Jurkat, Clone E6-1 (cell line): Measurements from ENCODE around the gene LDB1.

Experiments used
- DNase-seq: peaks from one replicate; pipeline ENCODE4 v3.0.0-alpha.2; 2011; ENCODE audit warnings: low read depth, low spot score
- H3K4me3 ChIP-seq: 2 replicates; pipeline ENCODE4 v1.5.1; 2011; ENCODE audit warnings: mild to moderate bottlenecking, low read length, control low read depth, moderate library complexity

Gene LDB1

DNA sequence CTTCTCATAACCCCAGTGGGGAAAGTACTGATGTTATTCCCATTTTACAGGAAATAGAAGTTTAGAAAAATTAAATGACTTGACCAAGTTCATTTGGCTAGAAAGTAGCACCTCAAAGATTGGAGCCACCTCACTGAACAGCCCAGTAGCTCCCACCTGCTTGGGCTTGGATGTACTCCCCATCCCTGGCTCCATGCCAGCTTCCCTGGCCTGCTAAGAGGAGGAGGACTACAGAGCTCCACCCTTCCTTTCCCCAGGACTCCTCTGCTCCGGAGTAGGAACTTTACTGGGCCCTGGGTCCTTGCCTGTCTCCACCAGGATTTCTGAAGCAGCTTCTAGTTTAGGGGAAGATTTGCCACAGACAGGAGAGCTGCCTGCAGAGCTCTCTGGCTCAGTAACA is 52.0 kb downstream of the LDB1 start:
- no peak for DNase-seq
- H3K4me3 ChIP-seq, result no peak overlapping the region

GRCh38 chr10:102067091-102067916 is 52.9 kb downstream of the LDB1 start:
- no peak for DNase-seq
- H3K4me3 ChIP-seq, result no peak overlapping the region

- H3K4me3 ChIP-seq, result peak overlapping the region; percentile 67
- DNase-seq, result no peak
Observed at GRCh38 chr10:102066399-102067088, 53.6 kb downstream of the LDB1 start.

GRCh38 chr10:102065561-102066398 is 54.4 kb downstream of the LDB1 start:
- no peak for DNase-seq
- peak overlapping the region; percentile 67 for H3K4me3 ChIP-seq

- H3K4me3 ChIP-seq, result peak within 1 kb of the TSS; percentile 67
- DNase-seq, result peak; percentile 71
Observed at GRCh38 chr10:102064868-102065560, 55.2 kb downstream of the LDB1 start, which contains the start of gene HPS6. HPS6 (plus strand) TSS chr10:102065349; CDS start chr10:102065475, 126 bp downstream.

GRCh38 chr10:102064503-102064867 is 55.7 kb downstream of the LDB1 start:
- H3K4me3 ChIP-seq, result peak overlapping the region; percentile 67
- DNase-seq, result peak; percentile 20

- H3K4me3 ChIP-seq, result no peak overlapping the region
- no peak for DNase-seq
Observed at GRCh38 chr10:102059987-102060386, 60.2 kb downstream of the LDB1 start.
